NCI-H1436 treated with DMSO at 0.1 percent for 48 hours (cell line): Measurements from ENCODE around the gene DCAF12L1.

ENCODE experiments used
- DNase-seq: peaks from one replicate; lab custom pipeline; 2025; lab: John Stamatoyannopoulos, UW

Gene DCAF12L1

GRCh38 chrX:126552313-126553022 lies at the start of gene DCAF12L1:
Gene DCAF12L1, minus strand, starts transcription at chrX:126552814. Its CDS starts 206 bp downstream, at chrX:126552608.
- DNase-seq: no peak

DNA sequence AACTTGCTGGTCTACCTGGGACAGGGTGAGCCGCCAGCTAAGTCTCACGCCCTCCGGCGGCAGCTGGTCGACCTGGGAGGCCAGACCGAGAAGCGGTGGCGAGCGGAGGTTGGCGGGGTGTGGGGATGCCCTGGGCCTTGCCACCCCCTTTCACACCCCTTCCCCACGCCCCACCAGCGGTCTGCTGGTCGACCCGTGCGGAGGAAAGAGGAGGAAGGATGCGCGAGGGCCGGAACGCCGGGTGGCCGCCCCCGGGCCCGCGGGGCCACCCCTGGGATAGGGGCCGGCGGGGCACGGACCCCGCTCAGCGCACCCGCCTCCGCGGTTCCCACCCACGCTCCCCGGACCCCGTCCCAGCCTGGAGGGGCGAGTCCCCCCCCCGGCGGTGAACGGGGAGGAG lies 28.3 kb upstream of the DCAF12L1 start:
- no peak for DNase-seq

GRCh38 chrX:126575911-126576310 lies 23.3 kb upstream of the DCAF12L1 start:
- DNase-seq: no peak

- DNase-seq: no peak
Observed at GRCh38 chrX:126557151-126557550, 4.5 kb upstream of the DCAF12L1 start.

- DNase-seq: no peak
Observed at GRCh38 chrX:126551725-126552312, 795 bp downstream of the DCAF12L1 start.

- DNase-seq: no peak
Observed at GRCh38 chrX:126551306-126551705, 1.3 kb downstream of the DCAF12L1 start.

DNA sequence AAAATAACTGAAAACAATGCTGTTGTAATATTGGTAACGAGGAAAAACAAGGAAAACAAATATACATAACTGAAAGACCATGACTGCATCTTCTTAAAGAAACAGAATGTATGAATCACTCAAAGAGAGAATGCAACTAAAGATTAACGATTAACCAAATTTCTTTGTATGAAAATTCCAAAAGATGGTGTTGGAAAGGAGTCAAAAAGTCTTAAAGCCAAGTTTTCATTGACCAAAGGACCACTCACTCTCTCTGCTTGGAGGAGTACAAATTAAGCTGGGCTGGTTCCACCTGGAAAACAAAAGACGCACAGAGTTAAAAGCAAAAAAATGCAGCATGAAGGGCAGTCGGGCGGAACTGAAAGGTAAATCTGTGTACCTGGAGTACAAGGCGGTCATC lies 1.8 kb downstream of the DCAF12L1 start:
- DNase-seq: no peak

- no peak for DNase-seq
Observed at GRCh38 chrX:126509923-126510322, 42.7 kb downstream of the DCAF12L1 start.
